ENCODE measurements around the gene RNF224. TPM values are rescaled to one million over a fixed set of nuclear protein-coding genes. Genes with fewer than 3 reads are reported as not detected.
A peak's percentile ranks its signal among the peaks of the same experiment; 100 is the strongest.

Gene RNF224
- polyA plus RNA-seq, 12 donors = 0.66 to 2.9 (median 1.3) TPM; not detected in 2

DNA sequence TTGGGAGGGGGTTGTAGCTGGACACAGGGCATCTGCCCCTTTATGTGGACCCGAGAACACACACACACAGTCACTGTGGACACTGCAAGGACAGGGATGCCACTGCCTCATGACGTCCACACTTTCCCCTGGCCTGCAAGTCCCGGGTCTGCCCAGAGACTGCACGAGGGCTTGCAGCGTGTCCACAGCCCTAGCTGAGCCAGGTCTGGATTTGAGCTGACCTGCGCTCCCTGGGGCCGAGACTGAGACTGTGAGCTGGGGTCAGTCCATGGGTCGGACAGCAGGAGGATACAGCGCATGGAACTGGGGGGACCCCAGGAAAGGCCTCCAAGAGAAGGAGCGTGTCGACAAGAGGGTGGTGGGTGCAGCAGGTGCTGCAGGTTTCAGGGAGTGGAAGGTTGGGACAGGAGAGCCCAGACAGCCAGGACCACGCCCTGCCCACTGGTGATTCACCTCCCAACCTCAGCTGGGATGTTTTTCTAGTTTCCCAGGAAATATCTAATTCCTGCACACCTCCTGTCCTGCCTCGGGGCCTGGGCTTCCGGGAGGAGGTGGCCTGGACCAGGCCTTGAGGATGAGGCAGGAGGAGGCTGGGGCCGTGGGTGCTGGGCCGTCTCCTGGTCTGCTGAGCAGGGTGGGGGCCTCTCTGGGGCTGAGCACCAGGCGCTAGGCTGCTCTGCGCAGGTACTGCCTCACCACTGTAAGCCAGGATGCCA, 806 bp upstream of the RNF224 start:
- no peak for DNase-seq

GRCh38 chr9:137227853-137228505, 677 bp downstream of the RNF224 start:
- no peak for DNase-seq

DNA sequence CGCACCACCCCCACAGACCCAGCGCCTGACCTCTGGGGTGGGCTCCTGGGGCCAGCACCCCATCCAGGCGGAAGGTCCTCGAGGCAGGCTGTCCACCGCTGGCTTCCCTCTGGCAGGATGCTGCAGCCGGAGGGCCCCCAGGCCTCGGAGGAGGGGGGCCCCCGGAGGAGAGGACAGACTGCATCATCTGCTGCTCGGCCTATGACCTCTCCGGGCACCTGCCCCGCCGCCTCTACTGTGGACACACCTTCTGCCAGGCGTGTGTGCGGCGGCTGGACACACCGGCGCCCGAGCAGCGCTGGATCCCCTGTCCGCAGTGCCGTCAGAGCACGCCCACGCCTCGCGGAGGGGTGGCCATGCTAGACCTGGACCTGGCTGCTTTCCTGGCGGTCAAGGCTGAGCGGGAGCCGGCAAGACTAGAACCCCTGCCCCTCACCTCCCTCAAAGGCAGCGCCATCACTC, 1.2 kb downstream of the RNF224 start:
- DNase-seq = no peak

GRCh38 chr9:137228968-137229896, 1.9 kb downstream of the RNF224 start:
- no peak for DNase-seq

GRCh38 chr9:137229903-137230704, 2.8 kb downstream of the RNF224 start:
- no peak for DNase-seq

- no peak for DNase-seq
These were observed 3.5 kb downstream of the RNF224 start, which contains the start of gene SLC34A3 for GRCh38 chr9:137230705-137231371. SLC34A3 (plus strand) TSS chr9:137230901; CDS start chr9:137231703, 802 bp downstream.

GRCh38 chr9:137231372-137232039, 4.2 kb downstream of the RNF224 start:
- DNase-seq = no peak

DNA sequence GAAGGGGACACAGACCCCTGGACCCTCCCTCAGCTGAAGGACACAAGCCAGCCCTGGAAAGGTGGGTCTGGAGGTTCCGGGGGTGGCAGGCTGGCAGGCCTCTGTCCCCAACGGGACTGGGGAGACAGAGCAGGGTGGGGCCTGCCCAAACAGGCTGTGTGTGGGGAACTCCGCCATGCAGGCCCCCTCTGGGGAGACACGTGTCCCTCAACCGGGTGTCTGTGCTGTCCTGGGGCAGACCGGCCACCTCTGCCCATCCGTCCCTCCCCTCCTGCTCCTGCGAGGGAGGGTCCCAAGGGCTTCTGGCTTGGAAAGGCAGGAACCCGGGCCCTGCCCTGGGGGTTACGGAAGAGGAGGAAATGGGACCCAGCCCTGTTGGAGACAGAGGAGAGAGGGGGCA, 4.8 kb downstream of the RNF224 start:
- DNase-seq = no peak

- DNase-seq = no peak
These were observed 5.2 kb downstream of the RNF224 start for GRCh38 chr9:137232510-137232909.

DNA sequence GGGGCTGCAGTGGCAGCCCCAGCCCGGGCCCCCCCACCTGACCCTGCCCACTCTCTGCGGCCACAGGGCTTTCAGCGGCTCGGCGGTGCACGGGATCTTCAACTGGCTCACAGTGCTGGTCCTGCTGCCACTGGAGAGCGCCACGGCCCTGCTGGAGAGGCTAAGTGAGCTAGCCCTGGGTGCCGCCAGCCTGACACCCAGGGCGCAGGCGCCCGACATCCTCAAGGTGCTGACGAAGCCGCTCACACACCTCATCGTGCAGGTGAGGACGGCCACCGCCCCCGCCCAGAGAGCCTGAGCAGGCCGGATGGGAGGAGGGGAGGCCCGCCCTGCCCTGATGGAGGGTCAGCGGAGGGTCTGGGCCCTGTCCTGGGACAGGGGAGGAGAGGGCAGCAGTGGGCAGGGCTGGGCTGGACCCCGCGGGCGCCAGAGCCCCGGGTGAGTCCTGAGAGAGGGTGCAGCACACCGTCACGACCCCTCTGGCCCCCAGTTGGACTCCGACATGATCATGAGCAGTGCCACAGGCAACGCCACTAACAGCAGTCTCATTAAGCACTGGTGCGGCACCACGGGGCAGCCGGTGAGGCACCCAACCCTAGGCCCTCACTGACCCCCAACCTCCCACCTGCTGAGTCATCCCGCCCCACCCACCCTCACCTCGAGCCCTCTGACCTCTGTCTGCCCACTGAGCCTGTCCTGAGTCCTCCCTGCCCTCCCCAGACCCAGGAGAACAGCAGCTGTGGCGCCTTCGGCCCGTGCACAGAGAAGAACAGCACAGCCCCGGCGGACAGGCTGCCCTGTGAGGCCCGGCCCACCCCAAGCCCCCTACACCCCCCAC, 6.1 kb downstream of the RNF224 start:
- DNase-seq = no peak

GRCh38 chr9:137234055-137234697, 6.9 kb downstream of the RNF224 start:
- DNase-seq = no peak

DNA sequence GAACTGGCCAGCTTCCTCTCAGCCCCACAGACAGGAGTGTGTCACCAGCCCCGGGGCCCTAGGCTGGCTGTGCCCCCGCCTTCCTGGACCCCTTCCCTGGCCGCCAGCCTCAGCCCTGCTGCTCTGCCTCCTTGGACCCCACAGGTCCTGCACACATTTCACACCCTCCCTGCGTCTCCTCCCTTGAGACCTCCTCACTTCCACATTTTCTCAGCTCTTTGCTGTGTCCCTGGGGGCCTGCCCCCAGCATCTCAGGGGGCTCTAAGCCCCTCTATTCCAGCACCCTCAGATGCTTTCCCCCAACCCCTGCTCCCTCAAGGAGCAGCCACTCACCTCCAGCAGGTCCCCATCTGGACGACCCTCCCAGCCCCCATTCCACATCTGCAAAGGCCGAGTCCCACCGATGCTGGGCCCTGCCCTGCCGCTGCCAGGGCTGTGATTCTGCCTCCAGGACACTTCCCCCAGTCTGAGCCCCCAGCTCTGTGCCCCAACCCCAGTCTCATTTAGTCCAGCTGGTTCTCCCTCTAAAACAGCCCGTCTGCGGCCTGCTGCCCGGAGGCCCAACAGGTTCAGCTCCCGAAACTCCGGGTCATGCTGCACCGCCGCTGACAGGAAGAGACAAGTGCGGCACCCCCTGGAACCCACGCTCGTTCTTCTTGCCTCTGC, 7.6 kb downstream of the RNF224 start:
- DNase-seq = no peak

DNA sequence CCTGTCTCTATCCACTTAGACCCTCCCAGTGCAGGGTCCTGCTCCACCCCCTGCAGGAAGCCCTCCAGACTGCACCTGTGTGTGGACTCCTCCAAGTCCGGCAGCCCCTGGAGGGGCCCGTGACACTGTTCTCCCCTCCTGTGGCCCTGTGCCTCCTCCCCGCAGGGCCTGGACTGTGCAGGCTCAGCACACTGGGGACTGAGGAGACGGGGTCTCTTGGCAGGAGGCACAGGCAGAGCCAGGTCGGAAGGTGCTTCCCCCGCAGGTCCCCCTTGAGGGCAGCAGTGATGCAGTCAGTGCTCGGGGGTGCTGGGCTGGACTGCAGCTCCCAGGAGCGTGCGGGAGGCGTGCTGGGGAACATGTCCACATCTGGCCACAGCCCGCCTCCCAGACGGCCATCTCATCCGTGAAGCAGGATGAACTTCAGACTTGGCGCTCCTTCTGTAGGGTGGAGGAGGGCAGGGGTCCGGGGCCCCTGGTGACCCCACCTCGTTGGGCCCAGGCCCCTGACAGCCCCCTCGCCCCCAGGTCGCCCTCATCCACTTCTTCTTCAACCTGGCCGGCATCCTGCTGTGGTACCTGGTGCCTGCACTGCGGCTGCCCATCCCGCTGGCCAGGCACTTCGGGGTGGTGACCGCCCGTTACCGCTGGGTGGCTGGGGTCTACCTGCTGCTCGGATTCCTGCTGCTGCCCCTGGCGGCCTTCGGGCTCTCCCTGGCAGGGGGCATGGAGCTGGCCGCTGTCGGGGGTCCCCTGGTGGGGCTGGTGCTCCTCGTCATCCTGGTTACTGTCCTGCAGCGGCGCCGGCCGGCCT, 8.3 kb downstream of the RNF224 start:
- no peak for DNase-seq

GRCh38 chr9:137236238-137236935, 9.1 kb downstream of the RNF224 start:
- peak; percentile 72 for DNase-seq

- no peak for DNase-seq
These were observed 9.7 kb downstream of the RNF224 start for GRCh38 chr9:137236936-137237421.
